ENCODE data around the gene GPR179.

DNA sequence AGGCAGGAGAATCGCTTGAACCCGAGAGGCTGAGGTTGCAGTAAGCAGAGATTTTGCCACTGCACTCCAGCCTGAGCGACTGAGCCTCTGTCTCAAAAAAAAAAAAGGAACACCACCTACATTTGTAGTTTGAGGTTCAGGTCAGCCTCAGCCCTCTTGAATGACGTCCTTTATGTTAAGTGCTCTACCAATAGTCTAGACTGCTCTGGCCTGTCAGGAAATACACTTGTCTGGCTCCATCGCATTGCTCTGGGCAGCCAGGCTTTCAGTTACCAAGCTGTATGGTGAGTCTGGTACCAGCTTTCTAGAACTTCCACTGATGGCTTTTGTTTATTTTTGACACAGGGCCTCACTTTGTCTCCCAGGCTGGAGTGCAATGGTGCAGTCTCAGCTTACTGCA is 19.3 kb upstream of the GPR179 start:
- no peak for TF ChIP-seq EZH2 (IDR thresholded peaks at IDR 0.05; ENCODE audit: low read length)
- TF ChIP-seq, protein P1, sequence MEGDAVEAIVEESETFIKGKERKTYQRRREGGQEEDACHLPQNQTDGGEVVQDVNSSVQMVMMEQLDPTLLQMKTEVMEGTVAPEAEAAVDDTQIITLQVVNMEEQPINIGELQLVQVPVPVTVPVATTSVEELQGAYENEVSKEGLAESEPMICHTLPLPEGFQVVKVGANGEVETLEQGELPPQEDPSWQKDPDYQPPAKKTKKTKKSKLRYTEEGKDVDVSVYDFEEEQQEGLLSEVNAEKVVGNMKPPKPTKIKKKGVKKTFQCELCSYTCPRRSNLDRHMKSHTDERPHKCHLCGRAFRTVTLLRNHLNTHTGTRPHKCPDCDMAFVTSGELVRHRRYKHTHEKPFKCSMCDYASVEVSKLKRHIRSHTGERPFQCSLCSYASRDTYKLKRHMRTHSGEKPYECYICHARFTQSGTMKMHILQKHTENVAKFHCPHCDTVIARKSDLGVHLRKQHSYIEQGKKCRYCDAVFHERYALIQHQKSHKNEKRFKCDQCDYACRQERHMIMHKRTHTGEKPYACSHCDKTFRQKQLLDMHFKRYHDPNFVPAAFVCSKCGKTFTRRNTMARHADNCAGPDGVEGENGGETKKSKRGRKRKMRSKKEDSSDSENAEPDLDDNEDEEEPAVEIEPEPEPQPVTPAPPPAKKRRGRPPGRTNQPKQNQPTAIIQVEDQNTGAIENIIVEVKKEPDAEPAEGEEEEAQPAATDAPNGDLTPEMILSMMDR (optimal IDR thresholded peaks at IDR 0.05 in 1 of 3, IDR thresholded peaks at IDR 0.05 in 1 of 3, conservative IDR thresholded peaks at IDR 0.05 in 1 of 3; ENCODE audit: extremely low read depth in 1 of 3, insufficient read depth in 2 of 3, low read length in 3 of 3): no peak
